Calu3 (cell line): ENCODE measurements around the gene WNT8A. TPM values are rescaled to one million over a fixed set of nuclear protein-coding genes. Genes with fewer than 3 reads are reported as not detected.

Source experiments
- BruUV-seq: library from RNA; stranded (reverse); fragments of 400-500 nt; replicated peaks from 2 replicates; lab custom pipeline; 2021; lab: Mats Ljungman, UMichigan
- CTCF ChIA-PET: fragments of 300-600 bp; sonication (Branson Sonifier 250); formaldehyde crosslinking; loops from one replicate; lab custom pipeline; 2022; ENCODE audit warnings: antibody characterized with exemption; lab: Charles Lee
- DNase-seq: peaks from one replicate; pipeline ENCODE4 v3.0.0; 2022
- H3K27ac Mint-ChIP-seq: one replicate; pipeline ENCODE4 v1.8.0; 2022; ENCODE audit warnings: mixed read lengths; ENCODE audit not compliant: unreplicated experiment
- H3K27me3 Mint-ChIP-seq: one replicate; pipeline ENCODE4 v1.8.0; 2022; ENCODE audit warnings: mixed read lengths; ENCODE audit not compliant: unreplicated experiment
- H3K36me3 Mint-ChIP-seq: one replicate; pipeline ENCODE4 v1.8.0; 2022; ENCODE audit warnings: mild to moderate bottlenecking, moderate library complexity, mixed read lengths; ENCODE audit not compliant: insufficient read depth, unreplicated experiment
- H3K4me1 Mint-ChIP-seq: one replicate; pipeline ENCODE4 v1.8.0; 2022; ENCODE audit warnings: mild to moderate bottlenecking, low read depth, mixed read lengths; ENCODE audit not compliant: unreplicated experiment
- H3K4me3 Mint-ChIP-seq: one replicate; pipeline ENCODE4 v1.8.0; 2022; ENCODE audit warnings: mild to moderate bottlenecking, low read depth, moderate library complexity, mixed read lengths; ENCODE audit not compliant: unreplicated experiment
- H3K9me3 Mint-ChIP-seq: one replicate; pipeline ENCODE4 v1.8.0; 2022; ENCODE audit warnings: low read depth, mixed read lengths; ENCODE audit not compliant: unreplicated experiment
- intact Hi-C: fragments of 100-400 bp; cut with micrococcal nuclease; formaldehyde crosslinking; loops from one replicate; pipeline ENCODE4 v1.10.0; 2022; ENCODE audit not compliant: unreplicated experiment
- total RNA-seq: library from RNA; stranded (reverse); gene quantifications from 2 replicates; pipeline ENCODE4 v1.2.3, GENCODE V29; 2022
- TF ChIP-seq, protein P1 (sequence below): fragments of 200-600 bp; IDR thresholded peaks from one replicate; pipeline ENCODE4 v1.8.0; 2022; ENCODE audit warnings: antibody characterized with exemption; ENCODE audit not compliant: unreplicated experiment

WNT8A gene
- total RNA-seq, 1 experiment from 2014 or later, result not detected

DNA sequence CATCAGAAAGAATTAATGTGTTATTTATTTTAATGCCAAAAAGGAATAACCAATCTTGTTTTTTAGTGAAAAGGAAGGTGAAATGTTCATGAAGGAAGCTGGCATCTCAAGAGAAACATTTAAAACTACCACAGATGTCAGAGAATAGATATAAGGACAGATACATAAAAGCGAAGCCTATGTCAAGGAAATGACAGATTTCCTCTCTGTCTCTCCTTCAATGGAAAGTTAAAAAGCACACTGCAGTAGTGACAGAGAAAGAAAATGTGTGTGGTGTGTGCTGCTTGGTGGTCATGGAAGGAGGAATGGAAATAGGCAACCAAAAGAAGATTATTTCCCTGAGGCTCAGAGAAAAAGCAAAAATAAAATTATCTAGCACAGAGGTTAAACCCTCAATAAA, 9.2 kb downstream of the WNT8A start:
- H3K27ac Mint-ChIP-seq, result no peak overlapping the region
- no peak overlapping the region for H3K4me3 Mint-ChIP-seq
- TF ChIP-seq, protein P1, sequence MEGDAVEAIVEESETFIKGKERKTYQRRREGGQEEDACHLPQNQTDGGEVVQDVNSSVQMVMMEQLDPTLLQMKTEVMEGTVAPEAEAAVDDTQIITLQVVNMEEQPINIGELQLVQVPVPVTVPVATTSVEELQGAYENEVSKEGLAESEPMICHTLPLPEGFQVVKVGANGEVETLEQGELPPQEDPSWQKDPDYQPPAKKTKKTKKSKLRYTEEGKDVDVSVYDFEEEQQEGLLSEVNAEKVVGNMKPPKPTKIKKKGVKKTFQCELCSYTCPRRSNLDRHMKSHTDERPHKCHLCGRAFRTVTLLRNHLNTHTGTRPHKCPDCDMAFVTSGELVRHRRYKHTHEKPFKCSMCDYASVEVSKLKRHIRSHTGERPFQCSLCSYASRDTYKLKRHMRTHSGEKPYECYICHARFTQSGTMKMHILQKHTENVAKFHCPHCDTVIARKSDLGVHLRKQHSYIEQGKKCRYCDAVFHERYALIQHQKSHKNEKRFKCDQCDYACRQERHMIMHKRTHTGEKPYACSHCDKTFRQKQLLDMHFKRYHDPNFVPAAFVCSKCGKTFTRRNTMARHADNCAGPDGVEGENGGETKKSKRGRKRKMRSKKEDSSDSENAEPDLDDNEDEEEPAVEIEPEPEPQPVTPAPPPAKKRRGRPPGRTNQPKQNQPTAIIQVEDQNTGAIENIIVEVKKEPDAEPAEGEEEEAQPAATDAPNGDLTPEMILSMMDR, result no peak
- CTCF ChIA-PET, result no interaction called here
- no peaks in the 10 kb centered on the region for H3K9me3 Mint-ChIP-seq
- no TSS peak for BruUV-seq
- intact Hi-C loops, result no loop called here
- no peak for DNase-seq
- H3K4me1 Mint-ChIP-seq, result peaks cover 28% of the 10 kb centered on the region
- H3K36me3 Mint-ChIP-seq, result no peaks in the 10 kb centered on the region
- peaks cover 19% of the 10 kb centered on the region for H3K27me3 Mint-ChIP-seq

DNA sequence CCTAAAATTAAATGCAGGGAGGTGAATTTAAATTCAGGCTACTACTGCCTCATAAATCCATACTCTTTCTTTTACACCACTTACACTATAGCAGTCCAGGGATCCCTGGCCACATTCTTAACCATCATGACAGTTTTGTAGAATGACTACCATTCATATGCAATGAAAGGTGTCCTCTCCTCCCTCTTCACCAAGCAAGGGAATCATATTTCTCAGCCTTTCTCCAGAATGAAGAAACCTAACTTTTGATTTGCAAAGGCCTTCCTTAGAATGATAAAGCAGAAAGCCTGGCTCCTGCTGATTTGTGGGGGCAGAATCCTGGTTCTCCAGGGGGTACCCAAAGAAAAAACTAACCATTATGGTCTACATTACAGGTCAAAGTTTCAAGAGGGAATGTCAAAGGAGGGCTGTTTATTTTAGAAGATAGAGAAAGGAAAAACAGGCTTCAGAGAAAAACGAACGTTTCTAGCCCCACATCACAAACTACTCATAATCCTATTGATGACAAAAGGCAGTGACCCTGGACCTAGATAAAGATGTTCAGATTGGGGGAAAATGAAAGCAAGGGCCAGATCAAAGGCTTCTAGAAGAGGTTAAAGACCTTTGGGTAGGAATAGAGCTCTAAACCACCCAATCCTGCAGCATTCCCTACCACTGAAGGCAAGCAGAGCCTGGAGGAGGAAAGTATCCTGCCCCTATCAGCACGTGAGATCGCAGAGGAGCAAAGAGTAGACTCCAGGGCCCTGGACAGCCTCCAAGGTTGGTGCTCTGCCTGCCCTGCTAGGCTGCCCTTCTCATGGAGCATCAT, 11.5 kb downstream of the WNT8A start:
- Mint-ChIP-seq H3K36me3 (no peaks in the 10 kb centered on the region), H3K9me3 (no peaks in the 10 kb centered on the region), H3K4me3 (no peak overlapping the region), H3K4me1 (peaks cover 28% of the 10 kb centered on the region), H3K27ac (no peak overlapping the region), H3K27me3 (peaks cover 12% of the 10 kb centered on the region)
- CTCF ChIA-PET, result interaction anchor here (0.7 kb wide), 1 partner anchor 57 kb away, joined by 5 read pairs; no protein-coding TSS in a partner anchor
- TF ChIP-seq, protein P1, result no peak
- intact Hi-C loops, result no loop called here
- DNase-seq, result no peak
- BruUV-seq, result no TSS peak

DNA sequence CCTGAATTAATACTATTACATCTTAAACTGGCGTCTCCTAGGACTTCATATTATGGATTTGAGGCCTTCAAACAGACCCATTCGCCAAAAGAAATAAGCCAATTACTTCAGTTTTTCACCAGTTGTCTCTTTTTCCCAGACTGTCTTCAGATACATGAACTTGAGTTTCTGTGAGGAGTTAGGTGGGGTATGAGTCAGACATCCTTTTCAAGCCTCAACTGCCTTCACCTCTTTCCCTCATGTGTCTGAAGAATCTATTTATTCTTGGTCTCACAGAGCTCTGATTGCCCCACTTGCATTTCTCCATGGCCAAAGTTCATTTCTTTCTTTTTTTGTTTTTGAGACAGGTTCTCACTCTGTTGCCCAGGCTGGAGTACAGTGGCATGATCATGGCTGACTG, 12.5 kb downstream of the WNT8A start:
- DNase-seq, result no peak
- CTCF ChIA-PET, result interaction anchor here (0.5 to 0.6 kb wide), 2 partner anchors 33 to 70 kb away, joined by 3 read pairs; no protein-coding TSS in a partner anchor
- Mint-ChIP-seq H3K27ac (peak overlapping the region; percentile 33), H3K4me3 (no peak overlapping the region), H3K27me3 (peaks cover 12% of the 10 kb centered on the region), H3K36me3 (no peaks in the 10 kb centered on the region), H3K9me3 (no peaks in the 10 kb centered on the region), H3K4me1 (peaks cover 28% of the 10 kb centered on the region)
- TF ChIP-seq, protein P1, result no peak
- intact Hi-C loops, result no loop called here
- BruUV-seq, result no TSS peak

DNA sequence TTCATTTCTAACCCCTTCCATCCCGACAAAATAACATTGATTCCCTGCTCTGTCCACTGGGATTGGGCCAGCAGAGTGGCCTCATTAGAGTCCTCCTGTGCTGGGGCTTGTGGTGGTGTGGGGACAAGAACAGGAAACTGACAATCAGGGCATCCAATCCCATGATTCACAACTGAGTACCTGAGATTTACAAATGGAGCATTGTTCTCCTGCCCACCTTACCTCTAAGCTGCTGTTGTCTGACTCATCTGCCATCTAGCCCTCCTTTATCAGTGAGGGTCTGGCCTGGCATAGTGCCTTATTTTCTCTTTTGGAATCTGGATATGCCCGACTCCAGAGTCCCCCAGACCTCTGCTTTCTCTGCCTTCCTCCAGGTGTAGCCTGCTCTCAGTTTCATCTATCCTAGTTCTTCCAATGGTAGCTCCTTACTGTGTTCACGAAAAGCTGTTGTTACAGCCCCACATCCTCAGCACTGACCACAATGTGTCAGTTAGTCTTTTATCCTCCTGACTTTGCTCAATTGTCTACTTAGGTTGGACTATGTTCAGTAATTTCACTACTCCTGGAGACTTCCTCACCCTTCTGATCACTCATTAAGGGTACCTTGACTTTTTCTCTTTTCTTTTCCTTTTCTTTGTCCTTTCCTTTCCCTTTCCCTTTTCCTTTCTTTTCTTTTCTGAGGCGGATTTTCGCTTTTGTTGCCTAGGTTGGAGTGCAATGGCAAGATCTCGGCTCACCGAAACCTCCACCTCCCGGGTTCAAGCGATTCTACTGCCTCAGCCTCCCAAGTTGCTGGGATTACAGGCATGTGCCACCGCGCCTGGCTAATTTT, 13.4 kb downstream of the WNT8A start:
- Mint-ChIP-seq H3K9me3 (no peaks in the 10 kb centered on the region), H3K4me1 (peaks cover 28% of the 10 kb centered on the region), H3K4me3 (no peak overlapping the region), H3K27ac (peak overlapping the region; percentile 33), H3K27me3 (peaks cover 19% of the 10 kb centered on the region), H3K36me3 (no peaks in the 10 kb centered on the region)
- TF ChIP-seq, protein P1, result no peak
- CTCF ChIA-PET, result interaction anchor here (0.5 to 1.0 kb wide), 3 partner anchors 16 to 71 kb away, joined by 3 read pairs; no protein-coding TSS in a partner anchor
- DNase-seq, result peak; percentile 44
- no TSS peak for BruUV-seq
- intact Hi-C loops, result no loop called here
